MM.1S (cell line): ENCODE results near the gene DOCK4.

Experiments
- DNase-seq: peaks from one replicate; pipeline ENCODE4 v3.0.0-alpha.2; 2015
- H2AFZ ChIP-seq: fragments of 300-600 bp; sonication (generic); 2 replicates; pipeline ENCODE4 v1.6.0; 2016; ENCODE audit warnings: antibody characterized with exemption, low read length
- H3F3A ChIP-seq: fragments of 300-600 bp; sonication (generic); 2 replicates; pipeline ENCODE4 v1.6.1; 2016; ENCODE audit warnings: mild to moderate bottlenecking, antibody characterized with exemption, low read length, moderate library complexity, mixed read lengths; ENCODE audit not compliant: insufficient read depth
- H3K27ac ChIP-seq: fragments of 300-600 bp; sonication (generic); 2 replicates; pipeline ENCODE4 v1.5.1; 2016; ENCODE audit warnings: mild to moderate bottlenecking, low read length
- H3K27me3 ChIP-seq: fragments of 300-600 bp; sonication (generic); replicated peaks from 2 replicates; pipeline ENCODE4 v1.6.0; 2016; ENCODE audit warnings: low read length; ENCODE audit not compliant: insufficient read depth
- H3K36me3 ChIP-seq: fragments of 300-600 bp; sonication (generic); replicated peaks from 2 replicates; pipeline ENCODE4 v1.6.1; 2016; ENCODE audit warnings: mild to moderate bottlenecking, low read length, mixed read lengths; ENCODE audit not compliant: insufficient read depth
- H3K4me1 ChIP-seq: fragments of 300-600 bp; sonication (generic); 2 replicates; pipeline ENCODE4 v1.6.1; 2016; ENCODE audit warnings: low read length, mixed read lengths
- H3K4me2 ChIP-seq: fragments of 300-600 bp; sonication (generic); 2 replicates; pipeline ENCODE4 v1.6.0; 2016; ENCODE audit warnings: low read depth, low read length
- H3K4me3 ChIP-seq: fragments of 300-600 bp; sonication (generic); 2 replicates; pipeline ENCODE4 v1.5.1; 2016; ENCODE audit warnings: low read length, mixed read lengths
- H3K79me2 ChIP-seq: fragments of 300-600 bp; sonication (generic); 2 replicates; pipeline ENCODE4 v1.6.1; 2016; ENCODE audit warnings: mixed run types, low read length, mixed read lengths
- H3K9ac ChIP-seq: fragments of 300-600 bp; sonication (generic); 2 replicates; pipeline ENCODE4 v1.6.1; 2016; ENCODE audit warnings: low read length, mixed read lengths
- H3K9me2 ChIP-seq: fragments of 300-600 bp; sonication (generic); replicated peaks from 2 replicates; pipeline ENCODE4 v1.6.1; 2016; ENCODE audit warnings: mild to moderate bottlenecking, low read length, mixed read lengths; ENCODE audit not compliant: insufficient read depth
- H3K9me3 ChIP-seq: fragments of 300-600 bp; sonication (generic); replicated peaks from 2 replicates; pipeline ENCODE4 v1.6.1; 2016; ENCODE audit warnings: mild to moderate bottlenecking, low read length, mixed read lengths; ENCODE audit not compliant: insufficient read depth
- H4K20me1 ChIP-seq: fragments of 300-600 bp; sonication (generic); 2 replicates; pipeline ENCODE4 v1.6.1; 2016; ENCODE audit warnings: mild to moderate bottlenecking, low read length, moderate library complexity, mixed read lengths; ENCODE audit not compliant: insufficient read depth
- CTCF ChIP-seq: fragments of 300-600 bp; sonication (generic); IDR thresholded peaks from 2 replicates; pipeline ENCODE4 v1.5.1; 2016; ENCODE audit warnings: antibody characterized with exemption, low read length, mixed read lengths
- EZH2 ChIP-seq: fragments of 300-600 bp; sonication (generic); optimal IDR thresholded peaks from 2 replicates; pipeline ENCODE3; 2017; ENCODE audit warnings: low read depth, mild to moderate bottlenecking, antibody characterized with exemption, low read length, mixed read lengths
- EZH2phosphoT487 ChIP-seq: fragments of 300-600 bp; sonication (generic); IDR thresholded peaks from 2 replicates; pipeline ENCODE4 v1.6.1; 2018; ENCODE audit warnings: antibody characterized with exemption, low read length

Gene DOCK4

GRCh38 chr7:112168915-112169314 lies 37.3 kb downstream of the DOCK4 start:
- Histone ChIP-seq H3K9me2 (no peaks in the 10 kb centered on the region), H3K36me3 (no peaks in the 10 kb centered on the region), H3F3A (no peaks in the 10 kb centered on the region), H3K27ac (no peak overlapping the region), H3K4me3 (no peak overlapping the region), H3K27me3 (no peaks in the 10 kb centered on the region), H3K4me1 (no peaks in the 10 kb centered on the region), H3K79me2 (peaks cover 94% of the 10 kb centered on the region), H2AFZ (no peak overlapping the region), H3K4me2 (no peak overlapping the region), H3K9ac (no peak overlapping the region), H3K9me3 (no peaks in the 10 kb centered on the region), H4K20me1 (no peaks in the 10 kb centered on the region)
- no peak for TF ChIP-seq CTCF
- TF ChIP-seq EZH2phosphoT487, result no peak
- no peak for TF ChIP-seq EZH2
- no peak for DNase-seq

GRCh38 chr7:112167147-112167546 lies 39.1 kb downstream of the DOCK4 start:
- Histone ChIP-seq H3K9ac (no peak overlapping the region), H3K4me3 (no peak overlapping the region), H3K27ac (no peak overlapping the region), H4K20me1 (0 out of 2 replicates have a peak, but pooled peaks cover 4% of the 10 kb centered on the region), H3K9me2 (no peaks in the 10 kb centered on the region), H3K4me2 (no peak overlapping the region), H3K9me3 (no peaks in the 10 kb centered on the region), H3K4me1 (no peaks in the 10 kb centered on the region), H2AFZ (no peak overlapping the region), H3F3A (no peaks in the 10 kb centered on the region), H3K79me2 (peaks cover 93% of the 10 kb centered on the region), H3K27me3 (no peaks in the 10 kb centered on the region), H3K36me3 (no peaks in the 10 kb centered on the region)
- DNase-seq, result no peak
- TF ChIP-seq EZH2phosphoT487, result no peak
- TF ChIP-seq CTCF, result no peak
- TF ChIP-seq EZH2, result no peak

- DNase-seq, result no peak
- Histone ChIP-seq H4K20me1 (0 out of 2 replicates have a peak, but pooled peaks cover 4% of the 10 kb centered on the region), H3K27me3 (no peaks in the 10 kb centered on the region), H3K27ac (no peak overlapping the region), H3K79me2 (peaks cover 89% of the 10 kb centered on the region), H3K9me2 (no peaks in the 10 kb centered on the region), H3K9me3 (no peaks in the 10 kb centered on the region), H3K4me3 (no peak overlapping the region), H3K4me2 (no peak overlapping the region), H3K4me1 (no peaks in the 10 kb centered on the region), H3K9ac (no peak overlapping the region), H3F3A (no peaks in the 10 kb centered on the region), H3K36me3 (no peaks in the 10 kb centered on the region), H2AFZ (no peak overlapping the region)
- TF ChIP-seq CTCF (no peak), EZH2 (no peak)
Observed at GRCh38 chr7:112162784-112163506, 43.3 kb downstream of the DOCK4 start.
